Neural cell (in vitro differentiated cells): ENCODE measurements around the gene SH3BGRL. TPM values are rescaled to one million over a fixed set of nuclear protein-coding genes. Genes with fewer than 3 reads are reported as not detected.

Source experiments
- H2AFZ ChIP-seq: fragments of 200-600, 300-800 bp; sonication (generic), shearing (Covaris generic); 2 replicates; pipeline ENCODE4 v1.6.0; 2014; ENCODE audit warnings: low read depth, mild to moderate bottlenecking, antibody characterized with exemption, low read length, moderate library complexity
- H3F3A ChIP-seq: fragments of 200-600 bp; shearing (Covaris generic); 2 replicates; pipeline ENCODE4 v1.6.1; 2016; ENCODE audit warnings: mild to moderate bottlenecking, moderate library complexity, mixed read lengths, antibody characterized with exemption, low read length; ENCODE audit not compliant: insufficient read depth, poor library complexity, severe bottlenecking
- H3K27ac ChIP-seq: fragments of 200-600, 300-800 bp; sonication (generic), shearing (Covaris generic); 2 replicates; pipeline ENCODE4 v1.5.1; 2014; ENCODE audit warnings: mild to moderate bottlenecking, low read length, moderate library complexity
- H3K27me3 ChIP-seq: fragments of 300-800, 200-600 bp; sonication (generic), shearing (Covaris generic); 2 replicates; pipeline ENCODE4 v1.6.0; 2014; ENCODE audit warnings: mild to moderate bottlenecking, low read depth, low read length, moderate library complexity; ENCODE audit not compliant: insufficient read depth
- H3K36me3 ChIP-seq: fragments of 300-800, 200-600 bp; sonication (generic), shearing (Covaris generic); 2 replicates; pipeline ENCODE4 v1.5.1; 2014; ENCODE audit warnings: mild to moderate bottlenecking, antibody characterized with exemption, low read length, moderate library complexity; ENCODE audit not compliant: insufficient read depth
- H3K4me2 ChIP-seq: fragments of 300-800, 200-600 bp; sonication (generic), shearing (Covaris generic); 2 replicates; pipeline ENCODE4 v1.6.0; 2014; ENCODE audit warnings: mild to moderate bottlenecking, low read length
- H3K4me3 ChIP-seq: fragments of 300-800, 200-600 bp; sonication (generic), shearing (Covaris generic); 2 replicates; pipeline ENCODE4 v1.5.1; 2014; ENCODE audit warnings: mild to moderate bottlenecking, low read length, moderate library complexity
- H3K79me2 ChIP-seq: fragments of 200-600 bp; shearing (Covaris generic); replicated peaks from 2 replicates; pipeline ENCODE4 v1.6.0; 2014; ENCODE audit warnings: mild to moderate bottlenecking, low read length, moderate library complexity; ENCODE audit not compliant: insufficient read depth
- H3K9ac ChIP-seq: fragments of 300-800, 200-600 bp; sonication (generic), shearing (Covaris generic); 2 replicates; pipeline ENCODE4 v1.6.1; 2016; ENCODE audit warnings: mild to moderate bottlenecking, low read length, mixed read lengths
- H3K9me2 ChIP-seq: fragments of 200-600 bp; shearing (Covaris generic); 2 replicates; pipeline ENCODE4 v1.6.1; 2016; ENCODE audit warnings: mild to moderate bottlenecking, low read length, mixed read lengths; ENCODE audit not compliant: insufficient read depth
- H3K9me3 ChIP-seq: fragments of 200-600, 300-800 bp; sonication (generic), shearing (Covaris generic); 2 replicates; pipeline ENCODE4 v1.6.1; 2016; ENCODE audit warnings: mild to moderate bottlenecking, mixed run types, low read length, moderate library complexity, mixed read lengths
- H4K20me1 ChIP-seq: fragments of 200-600 bp; shearing (Covaris generic); 2 replicates; pipeline ENCODE4 v1.6.1; 2016; ENCODE audit warnings: mild to moderate bottlenecking, mixed run types; ENCODE audit not compliant: insufficient read depth
- CTCF ChIP-seq: fragments of 450-650 bp; IDR thresholded peaks from 2 replicates; pipeline ENCODE4 v1.5.1; 2014; ENCODE audit warnings: antibody characterized with exemption, mild to moderate bottlenecking, moderate library complexity; ENCODE audit not compliant: poor library complexity, severe bottlenecking
- EP300 ChIP-seq: fragments of 450-650 bp; conservative IDR thresholded peaks from 2 replicates; pipeline ENCODE4 v1.6.1; 2014; ENCODE audit warnings: antibody characterized with exemption, mild to moderate bottlenecking, moderate library complexity; ENCODE audit not compliant: poor library complexity, severe bottlenecking
- EZH2 ChIP-seq: fragments of 200-600, 300-800 bp; shearing (Covaris generic), sonication (generic); IDR thresholded peaks from 2 replicates; pipeline ENCODE4 v1.6.1; 2014; ENCODE audit warnings: antibody characterized with exemption, low read length, borderline replicate concordance, mild to moderate bottlenecking; ENCODE audit not compliant: insufficient read depth, poor library complexity, severe bottlenecking
- MXI1 ChIP-seq: fragments of 450-650 bp; conservative IDR thresholded peaks from 2 replicates; pipeline ENCODE4 v1.6.1; 2014; ENCODE audit warnings: antibody characterized with exemption, mild to moderate bottlenecking; ENCODE audit not compliant: poor library complexity, severe bottlenecking
- POLR2AphosphoS5 ChIP-seq: IDR thresholded peaks from 2 replicates; pipeline ENCODE4 v1.6.1; 2012
- RAD21 ChIP-seq: fragments of 450-650 bp; conservative IDR thresholded peaks from 2 replicates; pipeline ENCODE4 v1.6.1; 2014; ENCODE audit warnings: antibody characterized with exemption, mild to moderate bottlenecking, moderate library complexity
- REST ChIP-seq: IDR thresholded peaks from 2 replicates; pipeline ENCODE4 v1.6.1; 2012; ENCODE audit warnings: borderline replicate concordance
- SMC3 ChIP-seq: fragments of 450-650 bp; conservative IDR thresholded peaks from 2 replicates; pipeline ENCODE4 v1.6.1; 2014; ENCODE audit warnings: antibody characterized with exemption, mild to moderate bottlenecking, moderate library complexity; ENCODE audit not compliant: poor library complexity
- TAF1 ChIP-seq: IDR thresholded peaks from 2 replicates; pipeline ENCODE4 v1.6.1; 2012; ENCODE audit warnings: low read depth
- polyA plus RNA-seq: library from polyadenylated mRNA; depleted of rRNA; stranded (reverse); fragments of >200 nt; gene quantifications from 2 replicates; pipeline ENCODE4 v1.2.3, GENCODE V29; 2014

Gene SH3BGRL
- polyA plus RNA-seq, 1 donor from 2014 or later = 120 TPM

GRCh38 chrX:81259020-81259713 lies 57.3 kb downstream of the SH3BGRL start:
- no peaks in the 10 kb centered on the region for H3K36me3 ChIP-seq
- H3K27ac ChIP-seq = no peak overlapping the region
- H3K9ac ChIP-seq = no peak overlapping the region
- H3K9me2 ChIP-seq = no peaks in the 10 kb centered on the region
- no peaks in the 10 kb centered on the region for H3K79me2 ChIP-seq
- no peak overlapping the region for H2AFZ ChIP-seq
- no peaks in the 10 kb centered on the region for H3F3A ChIP-seq
- H4K20me1 ChIP-seq = no peaks in the 10 kb centered on the region
- H3K27me3 ChIP-seq = no peaks in the 10 kb centered on the region
- no peak overlapping the region for H3K4me2 ChIP-seq
- TF ChIP-seq MXI1 (no peak), EP300 (no peak)
- H3K4me3 ChIP-seq = no peak overlapping the region
- H3K9me3 ChIP-seq = no peaks in the 10 kb centered on the region

- H3K9me3 ChIP-seq = no peaks in the 10 kb centered on the region
- no peaks in the 10 kb centered on the region for H3K27me3 ChIP-seq
- no peaks in the 10 kb centered on the region for H3K36me3 ChIP-seq
- H4K20me1 ChIP-seq = no peaks in the 10 kb centered on the region
- no peak overlapping the region for H3K4me3 ChIP-seq
- TF ChIP-seq RAD21 (no peak), CTCF (no peak), EZH2 (no peak), TAF1 (no peak), EP300 (no peak), POLR2AphosphoS5 (no peak), REST (no peak), SMC3 (no peak), MXI1 (no peak)
- H3K4me2 ChIP-seq = no peak overlapping the region
- no peaks in the 10 kb centered on the region for H3K79me2 ChIP-seq
- H2AFZ ChIP-seq = no peak overlapping the region
- no peak overlapping the region for H3K27ac ChIP-seq
- H3K9ac ChIP-seq = no peak overlapping the region
- no peaks in the 10 kb centered on the region for H3F3A ChIP-seq
- H3K9me2 ChIP-seq = no peaks in the 10 kb centered on the region
Observed at GRCh38 chrX:81259714-81260395, 58.0 kb downstream of the SH3BGRL start.
